ENCODE measurements around the gene NISCH.
"Not testable (repeated sequence)": the region's sequence is repeated elsewhere in the genome, so short reads cannot be mapped to it uniquely, and the experiment has no call there.

DNA sequence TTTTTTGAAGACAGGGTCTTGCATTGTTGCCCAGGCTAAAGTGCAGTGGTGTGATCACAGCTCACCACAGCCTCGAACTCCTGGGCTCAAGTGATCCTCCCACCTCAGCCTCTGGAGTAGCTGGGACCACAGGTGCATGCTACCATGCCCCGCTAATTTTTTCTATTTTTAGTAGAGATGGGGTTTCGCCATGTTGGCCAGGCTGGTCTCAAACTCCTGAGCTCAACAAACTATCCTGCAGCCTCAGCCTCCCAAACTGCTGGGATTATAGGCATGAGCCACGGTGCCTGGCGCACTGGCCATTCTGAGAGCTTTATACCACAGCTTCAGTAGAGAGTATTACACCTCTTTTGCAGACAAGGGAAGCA is 71.3 kb downstream of the NISCH start:
- TF ChIP-seq, protein P1, sequence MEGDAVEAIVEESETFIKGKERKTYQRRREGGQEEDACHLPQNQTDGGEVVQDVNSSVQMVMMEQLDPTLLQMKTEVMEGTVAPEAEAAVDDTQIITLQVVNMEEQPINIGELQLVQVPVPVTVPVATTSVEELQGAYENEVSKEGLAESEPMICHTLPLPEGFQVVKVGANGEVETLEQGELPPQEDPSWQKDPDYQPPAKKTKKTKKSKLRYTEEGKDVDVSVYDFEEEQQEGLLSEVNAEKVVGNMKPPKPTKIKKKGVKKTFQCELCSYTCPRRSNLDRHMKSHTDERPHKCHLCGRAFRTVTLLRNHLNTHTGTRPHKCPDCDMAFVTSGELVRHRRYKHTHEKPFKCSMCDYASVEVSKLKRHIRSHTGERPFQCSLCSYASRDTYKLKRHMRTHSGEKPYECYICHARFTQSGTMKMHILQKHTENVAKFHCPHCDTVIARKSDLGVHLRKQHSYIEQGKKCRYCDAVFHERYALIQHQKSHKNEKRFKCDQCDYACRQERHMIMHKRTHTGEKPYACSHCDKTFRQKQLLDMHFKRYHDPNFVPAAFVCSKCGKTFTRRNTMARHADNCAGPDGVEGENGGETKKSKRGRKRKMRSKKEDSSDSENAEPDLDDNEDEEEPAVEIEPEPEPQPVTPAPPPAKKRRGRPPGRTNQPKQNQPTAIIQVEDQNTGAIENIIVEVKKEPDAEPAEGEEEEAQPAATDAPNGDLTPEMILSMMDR (conservative IDR thresholded peaks at IDR 0.05; ENCODE audit: low read depth, low read length): not testable (repeated sequence)
- TF ChIP-seq EZH2 (IDR thresholded peaks at IDR 0.05; ENCODE audit: borderline replicate concordance, low read depth, low read length, poor library complexity, severe bottlenecking): not testable (repeated sequence)
